GDM1 (cell line): Measurements from ENCODE around the gene LTBP2.

Experiments used
- DNase-seq: peaks from one replicate; lab custom pipeline; 2025; lab: John Stamatoyannopoulos, UW

Gene LTBP2

DNA sequence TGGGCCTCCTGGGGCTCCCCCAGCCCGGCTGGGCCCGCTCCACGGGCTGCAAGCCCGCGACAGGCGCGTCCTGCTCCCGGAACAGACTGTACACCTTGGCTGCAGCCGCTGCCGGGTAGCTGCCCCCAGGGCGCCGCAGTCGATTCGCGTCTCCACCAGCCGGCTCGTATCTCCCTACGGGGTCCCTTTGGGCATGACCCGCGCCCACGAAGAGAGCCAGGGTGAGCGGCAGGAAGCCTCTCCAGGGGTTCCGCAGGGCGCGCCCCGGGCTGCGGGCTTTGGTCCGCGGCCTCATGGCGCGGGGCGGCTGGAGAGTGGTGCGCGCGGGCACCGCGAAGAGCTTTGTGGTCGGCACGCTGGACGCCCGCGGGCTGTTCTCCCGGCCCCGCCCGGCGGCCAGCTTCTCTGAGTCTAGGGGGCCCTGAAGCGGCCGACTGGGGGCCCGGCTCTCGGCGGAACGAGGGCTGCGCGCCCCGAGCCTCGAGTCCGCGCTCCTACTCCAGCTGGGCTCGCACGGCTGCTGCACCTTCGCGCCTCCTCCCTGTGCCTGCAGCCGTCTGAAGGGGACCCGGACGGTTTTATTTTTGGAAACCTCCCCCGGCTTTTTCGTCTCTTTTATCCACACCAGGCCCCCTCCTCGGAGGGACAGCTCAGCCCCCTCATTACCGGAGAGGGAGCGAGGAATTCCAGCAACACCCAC is at the start of gene LTBP2:
Gene LTBP2 (minus strand): TSS at position 588 of the 700 bp plus-strand sequence. CDS start 293 bp downstream, at position 295.
- no peak for DNase-seq

DNA sequence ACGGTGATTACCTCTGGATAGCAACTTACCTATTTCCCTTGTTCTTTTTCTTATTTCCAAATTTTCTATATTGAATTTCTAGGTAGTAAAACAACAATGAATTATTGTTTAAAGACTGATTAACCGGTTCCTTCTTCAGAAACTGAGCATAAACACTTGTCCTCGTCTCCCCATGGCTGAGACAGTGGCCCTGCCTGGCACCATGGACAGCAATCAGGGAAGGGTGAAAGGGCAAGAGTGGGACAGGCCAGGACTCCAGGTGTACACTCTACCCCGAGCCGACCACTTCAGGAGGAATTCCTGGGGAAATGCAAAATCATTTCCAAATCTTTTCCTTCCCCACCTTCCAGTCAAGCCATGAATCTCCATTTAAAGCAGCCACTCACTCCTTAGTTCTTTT is 48.8 kb upstream of the LTBP2 start:
- no peak for DNase-seq

- DNase-seq, result no peak
These were observed 48.1 kb upstream of the LTBP2 start for GRCh38 chr14:74660167-74660566.

DNA sequence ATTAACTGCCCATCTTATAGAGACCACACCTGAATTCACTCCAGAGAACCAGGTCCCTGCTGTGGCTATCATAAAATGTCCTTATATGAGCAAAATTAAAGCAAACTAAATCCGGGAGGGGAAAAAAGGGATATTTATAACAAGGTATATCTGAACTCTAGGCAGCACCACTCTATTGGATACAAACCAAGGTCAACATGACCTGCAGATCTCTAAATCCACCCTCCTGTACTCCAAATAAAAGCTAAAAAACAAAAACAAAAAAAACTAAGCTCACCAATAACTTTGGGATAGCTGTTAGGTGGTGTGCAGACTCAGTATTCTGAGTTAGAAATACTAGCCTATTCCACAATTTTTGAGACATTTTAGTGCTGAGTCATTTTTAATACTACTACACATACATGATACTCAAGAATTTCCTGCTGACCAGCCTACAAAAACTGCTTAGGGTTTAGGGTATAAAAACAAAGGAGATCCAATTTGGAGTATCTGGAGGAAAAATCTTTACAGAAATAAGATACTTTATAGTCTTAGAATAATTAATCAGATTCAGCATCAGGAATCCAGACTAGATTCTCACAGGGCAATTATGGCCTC is 46.6 kb upstream of the LTBP2 start:
- no peak for DNase-seq

DNA sequence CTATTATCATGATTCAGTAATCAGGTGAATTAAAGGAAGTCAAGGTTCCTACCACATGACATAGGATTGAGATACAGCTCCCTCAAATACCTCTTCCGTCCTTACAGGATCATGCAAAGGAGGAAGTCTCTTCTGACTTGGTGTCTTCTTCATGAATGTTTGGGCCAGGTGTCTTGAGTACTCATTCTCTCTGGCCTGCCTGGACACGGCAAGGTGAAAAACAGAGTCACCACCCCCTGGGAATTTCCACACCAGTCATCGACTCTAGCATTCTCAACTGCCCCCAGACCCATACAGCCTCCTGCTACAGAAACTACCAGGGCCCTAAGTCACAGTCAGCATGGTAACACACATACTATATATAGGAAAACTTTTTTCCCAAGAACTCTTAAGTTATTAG is 44.9 kb upstream of the LTBP2 start:
- DNase-seq, result no peak

DNA sequence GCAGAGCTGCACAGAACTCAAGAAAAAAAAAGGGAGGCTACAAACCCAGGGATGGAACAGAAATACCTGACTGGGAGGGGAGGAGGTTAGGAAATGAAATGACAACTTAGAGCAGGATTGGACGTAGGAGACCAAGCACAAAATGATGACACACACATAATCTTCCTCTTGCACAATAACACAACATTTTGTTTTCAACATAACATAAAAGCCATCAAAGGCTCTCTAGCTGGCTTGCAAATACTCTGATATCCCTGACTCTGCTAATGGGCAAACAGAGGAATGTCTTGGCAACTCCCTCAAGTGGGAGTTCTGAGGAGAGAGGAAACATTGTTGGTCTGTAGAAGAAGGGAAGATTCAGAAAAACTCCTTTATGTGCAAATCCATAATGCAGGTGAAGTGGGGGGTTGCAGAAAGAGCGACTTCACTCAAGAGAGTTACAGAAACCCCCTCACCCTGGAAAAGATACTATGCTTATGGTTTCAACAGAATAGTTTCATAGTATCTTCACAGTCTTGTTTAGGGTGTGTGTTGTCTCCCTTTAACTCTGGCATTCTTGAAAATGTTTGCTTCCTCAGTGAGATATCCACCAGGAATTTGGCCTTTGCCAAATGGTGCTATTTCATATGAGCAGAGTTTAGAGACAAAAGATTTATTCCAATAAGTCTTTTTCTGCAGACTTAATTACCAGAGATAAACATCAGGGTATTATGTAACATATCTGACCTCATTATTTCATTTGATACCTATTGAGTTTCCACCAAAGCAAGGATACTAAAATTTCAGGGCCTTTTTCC is 43.8 kb upstream of the LTBP2 start:
- no peak for DNase-seq

- no peak for DNase-seq
These were observed 42.9 kb upstream of the LTBP2 start for GRCh38 chr14:74654931-74655330.

DNA sequence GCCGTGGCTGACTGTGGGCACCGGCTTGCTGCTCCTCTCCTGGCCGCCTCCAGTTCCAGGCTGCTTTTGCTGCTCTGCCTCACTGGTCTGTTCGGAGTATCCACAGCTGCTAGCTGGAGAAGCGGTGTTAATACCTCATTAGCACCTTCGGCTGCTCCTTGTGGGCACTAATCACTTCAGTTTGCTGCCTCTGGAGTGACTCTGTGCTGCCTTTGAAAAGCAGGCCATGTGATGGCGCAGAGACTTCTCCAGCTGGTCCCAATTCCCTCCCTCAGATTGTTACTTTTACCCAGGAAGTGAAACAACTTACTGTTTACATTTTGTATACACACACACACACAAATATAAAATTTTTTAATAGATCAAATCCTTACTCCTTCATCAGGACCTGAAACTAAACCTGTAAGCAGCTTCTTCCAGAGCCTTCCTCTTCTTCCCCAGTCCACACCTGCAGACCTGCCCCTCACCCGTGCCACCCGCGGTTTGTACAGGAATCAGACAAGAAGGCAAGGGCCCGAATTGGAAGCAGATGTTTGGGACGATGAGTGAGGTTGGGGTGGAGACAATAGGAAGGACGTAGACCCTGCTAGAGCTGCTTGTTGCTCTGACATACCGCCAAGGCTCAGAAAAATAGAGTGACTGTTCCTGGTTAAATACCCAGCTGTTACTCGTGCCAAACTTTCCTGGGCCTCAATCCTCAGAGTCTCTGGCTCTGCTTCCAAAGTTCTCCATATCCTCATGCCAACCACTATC is 41.5 kb upstream of the LTBP2 start:
- no peak for DNase-seq

- no peak for DNase-seq
These were observed 40.5 kb upstream of the LTBP2 start for GRCh38 chr14:74652541-74652940.

- no peak for DNase-seq
These were observed 39.1 kb upstream of the LTBP2 start for GRCh38 chr14:74650927-74651686.

DNA sequence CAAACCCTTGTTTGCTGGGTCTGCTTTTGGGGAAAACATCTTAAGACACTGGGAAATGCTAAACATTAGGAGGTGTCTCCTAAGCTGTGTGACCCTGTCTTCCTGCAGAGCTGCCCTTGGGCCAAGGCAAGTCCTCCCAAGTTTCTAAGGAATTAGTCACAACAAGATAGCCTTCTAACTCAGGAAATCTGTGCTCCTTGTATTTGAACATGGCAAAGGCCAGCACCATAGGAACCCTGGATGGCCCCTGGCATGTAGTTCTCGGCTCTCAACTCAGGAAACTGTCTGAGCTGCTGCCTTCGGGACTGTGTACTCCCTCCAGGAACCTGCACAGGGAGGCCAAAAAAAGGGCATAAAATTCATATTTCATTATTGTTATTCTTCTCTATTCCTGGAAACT is 37.6 kb upstream of the LTBP2 start:
- no peak for DNase-seq

DNA sequence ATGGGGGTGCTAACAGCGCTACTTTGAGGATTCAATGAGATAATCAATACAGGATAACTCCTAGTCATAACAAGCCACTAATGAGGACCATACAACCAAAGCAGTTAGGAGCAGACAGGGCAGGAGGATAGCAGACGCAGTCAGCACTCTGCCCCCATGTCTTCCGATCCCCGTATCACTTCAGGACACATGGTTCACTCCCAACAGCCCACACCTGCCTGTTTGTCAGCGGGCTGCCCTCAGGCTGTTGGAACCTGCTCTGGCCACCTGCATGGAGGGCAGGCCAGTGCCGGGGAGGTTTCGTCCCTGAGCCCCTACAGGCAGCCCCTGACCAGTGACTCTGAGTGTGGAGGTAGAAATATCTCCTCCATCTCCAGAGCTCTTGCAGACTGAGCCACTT is 37.1 kb upstream of the LTBP2 start:
- no peak for DNase-seq

DNA sequence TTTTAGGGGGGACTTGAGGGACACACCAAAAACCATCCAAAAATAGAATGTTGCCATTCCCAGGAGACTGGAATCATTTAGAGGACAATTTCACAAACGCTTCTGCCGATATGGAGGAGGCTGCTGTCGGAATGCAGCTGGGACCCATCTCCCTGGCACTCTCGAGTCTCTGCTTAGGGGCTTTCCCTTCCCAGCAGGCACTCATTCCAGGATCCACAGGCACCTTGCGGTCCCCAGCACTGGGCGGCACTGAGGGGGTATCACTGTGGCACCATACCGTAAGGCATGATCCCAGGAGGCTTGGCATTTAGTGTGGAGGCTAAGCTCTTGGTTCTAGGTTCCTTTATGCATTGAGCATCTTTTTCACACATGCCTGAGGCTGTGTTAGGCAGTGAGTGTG is 36.6 kb upstream of the LTBP2 start:
- no peak for DNase-seq

- DNase-seq, result no peak
These were observed 35.8 kb upstream of the LTBP2 start for GRCh38 chr14:74647678-74648461.

- DNase-seq, result no peak
These were observed 35.1 kb upstream of the LTBP2 start for GRCh38 chr14:74647061-74647677.

GRCh38 chr14:74645756-74646470 is 33.9 kb upstream of the LTBP2 start:
- DNase-seq, result no peak

- DNase-seq, result no peak
These were observed 33.2 kb upstream of the LTBP2 start for GRCh38 chr14:74645244-74645643.

- no peak for DNase-seq
These were observed 29.8 kb upstream of the LTBP2 start for GRCh38 chr14:74641601-74642391.

GRCh38 chr14:74638966-74639365 is 26.9 kb upstream of the LTBP2 start:
- no peak for DNase-seq
